ENCODE measurements around the gene FYCO1. TPM values are rescaled to one million over a fixed set of nuclear protein-coding genes. Genes with fewer than 3 reads are reported as not detected.

Gene FYCO1
- total RNA-seq, 2 experiments from 2014 or later: 9.4 to 15.2 TPM

- peaks cover 30% of the 10 kb centered on the region for H3K4me1 ChIP-seq (ENCODE audit: insufficient read depth, low read length, poor library complexity, severe bottlenecking)
These were observed 2.8 kb downstream of the FYCO1 start for GRCh38 chr3:45992821-45993221.

GRCh38 chr3:45992133-45992729 is 3.4 kb downstream of the FYCO1 start:
- DNase-seq (ENCODE audit: low spot score): peak; percentile 28
- Histone ChIP-seq H2AFZ (ENCODE audit: low read length) (no peak overlapping the region), H3K9me2 (ENCODE audit: insufficient read depth, low read length) (no peaks in the 10 kb centered on the region), H3K4me1 (ENCODE audit: insufficient read depth, low read length, poor library complexity, severe bottlenecking) (peaks cover 30% of the 10 kb centered on the region), H3K79me2 (ENCODE audit: insufficient read depth, low read depth, low read length) (peaks cover 23% of the 10 kb centered on the region; the same call in 1 of the 2 replicates), H4K20me1 (ENCODE audit: insufficient read depth, low read length) (no peaks in the 10 kb centered on the region), H3K4me2 (ENCODE audit: low read length) (peak overlapping the region; percentile 91), H3K4me3 (ENCODE audit: low read depth, low read length, poor library complexity, severe bottlenecking) (no peak overlapping the region), H3K27ac (ENCODE audit: low read depth, low read length, poor library complexity, severe bottlenecking) (no peak overlapping the region), H3K36me3 (ENCODE audit: insufficient read depth, low read length) (no peaks in the 10 kb centered on the region), H3K9me3 (ENCODE audit: low read length) (no peaks in the 10 kb centered on the region)
- ChIA-PET POLR2A (interaction anchor here (0.6 kb wide), 1 partner anchor 423 kb away, joined by 3 read pairs; no protein-coding TSS in a partner anchor), CTCF (ENCODE audit: unreplicated experiment) (no interaction called here)
- BruUV-seq (replicated peaks): no TSS peak
- intact Hi-C loops (cut with micrococcal nuclease; ENCODE audit: unreplicated experiment): no loop called here
- TF ChIP-seq EZH2phosphoT487 (IDR thresholded peaks at IDR 0.05; ENCODE audit: borderline replicate concordance, low read depth, low read length) (no peak), CTCF (conservative IDR thresholded peaks at IDR 0.05; ENCODE audit: low read length) (no peak)

More at GRCh38 chr3:45992821-45993221, 2.8 kb downstream of the FYCO1 start:
- H3K4me3 ChIP-seq (ENCODE audit: low read depth, low read length, poor library complexity, severe bottlenecking): no peak overlapping the region
- ChIA-PET CTCF (ENCODE audit: unreplicated experiment) (no interaction called here), POLR2A (no interaction called here)
- intact Hi-C loops (cut with micrococcal nuclease; ENCODE audit: unreplicated experiment): no loop called here
- no peaks in the 10 kb centered on the region for H3K36me3 ChIP-seq (ENCODE audit: insufficient read depth, low read length)
- no peaks in the 10 kb centered on the region for H3K9me2 ChIP-seq (ENCODE audit: insufficient read depth, low read length)
- no peak overlapping the region for H3K27ac ChIP-seq (ENCODE audit: low read depth, low read length, poor library complexity, severe bottlenecking)
- DNase-seq (ENCODE audit: low spot score): no peak
- H4K20me1 ChIP-seq (ENCODE audit: insufficient read depth, low read length): no peaks in the 10 kb centered on the region
- no peak overlapping the region for H2AFZ ChIP-seq (ENCODE audit: low read length)
- peak overlapping the region; percentile 91 for H3K4me2 ChIP-seq (ENCODE audit: low read length)
- peaks cover 23% of the 10 kb centered on the region; the same call in 1 of the 2 replicates for H3K79me2 ChIP-seq (ENCODE audit: insufficient read depth, low read depth, low read length)
- TF ChIP-seq EZH2phosphoT487 (IDR thresholded peaks at IDR 0.05; ENCODE audit: borderline replicate concordance, low read depth, low read length): no peak
- no peak for TF ChIP-seq CTCF (conservative IDR thresholded peaks at IDR 0.05; ENCODE audit: low read length)
- no peaks in the 10 kb centered on the region for H3K9me3 ChIP-seq (ENCODE audit: low read length)
- no TSS peak for BruUV-seq (replicated peaks)

DNA sequence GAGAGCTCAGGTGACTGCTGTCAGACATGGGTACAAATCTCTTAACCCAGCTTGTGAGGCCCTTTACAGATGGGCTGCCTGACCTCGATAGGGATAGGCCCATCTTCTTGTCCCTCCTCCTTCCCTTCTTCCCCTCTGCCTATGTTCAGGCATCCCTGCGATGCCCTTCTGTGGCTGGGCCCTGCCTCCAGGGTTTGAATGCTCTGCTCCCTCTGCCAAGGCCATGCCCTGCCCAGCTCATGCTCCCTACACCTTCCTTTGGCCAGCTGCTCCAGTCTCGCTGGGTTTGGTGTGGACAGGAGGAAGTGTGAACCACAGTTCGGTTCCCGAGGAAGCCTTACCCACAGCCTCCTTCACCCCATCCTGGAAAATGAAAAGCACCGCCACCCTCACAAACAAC is 4.3 kb downstream of the FYCO1 start:
- ChIA-PET CTCF (ENCODE audit: unreplicated experiment) (no interaction called here), POLR2A (interaction anchor here (0.6 kb wide), 1 partner anchor 377 kb away, joined by 3 read pairs; no protein-coding TSS in a partner anchor)
- Histone ChIP-seq H2AFZ (ENCODE audit: low read length) (no peak overlapping the region), H3K4me2 (ENCODE audit: low read length) (no peak overlapping the region), H3K4me3 (ENCODE audit: low read depth, low read length, poor library complexity, severe bottlenecking) (no peak overlapping the region), H3K36me3 (ENCODE audit: insufficient read depth, low read length) (no peaks in the 10 kb centered on the region), H3K27ac (ENCODE audit: low read depth, low read length, poor library complexity, severe bottlenecking) (no peak overlapping the region), H3K9me3 (ENCODE audit: low read length) (no peaks in the 10 kb centered on the region), H3K4me1 (ENCODE audit: insufficient read depth, low read length, poor library complexity, severe bottlenecking) (peaks cover 30% of the 10 kb centered on the region), H4K20me1 (ENCODE audit: insufficient read depth, low read length) (no peaks in the 10 kb centered on the region; the same call in 1 of the 2 replicates), H3K9me2 (ENCODE audit: insufficient read depth, low read length) (no peaks in the 10 kb centered on the region), H3K79me2 (ENCODE audit: insufficient read depth, low read depth, low read length) (peaks cover 23% of the 10 kb centered on the region; the same call in 1 of the 2 replicates)
- intact Hi-C loops (cut with micrococcal nuclease; ENCODE audit: unreplicated experiment): no loop called here
- BruUV-seq (replicated peaks): no TSS peak
- TF ChIP-seq EZH2phosphoT487 (IDR thresholded peaks at IDR 0.05; ENCODE audit: borderline replicate concordance, low read depth, low read length) (no peak), CTCF (conservative IDR thresholded peaks at IDR 0.05; ENCODE audit: low read length) (no peak)
- DNase-seq (ENCODE audit: low spot score): no peak

Measured in OCI-LY7 (cell line).